GM12865 (cell line): ENCODE measurements around the gene SASS6.

Experiments used
- DNase-seq: peaks from one replicate; pipeline ENCODE4 v3.0.0; 2010; ENCODE audit warnings: low read depth
- H3K4me3 ChIP-seq: 2 replicates; pipeline ENCODE4 v1.5.1; 2011; ENCODE audit warnings: mild to moderate bottlenecking, low read depth, low read length, control low read depth
- CTCF ChIP-seq: IDR thresholded peaks from 2 replicates; pipeline ENCODE4 v1.5.1; 2011; ENCODE audit warnings: low read length, control low read depth, low read depth, inconsistent platforms; ENCODE audit not compliant: insufficient read depth; ENCODE audit errors: missing control alignments

Gene SASS6

GRCh38 chr1:100141192-100141591, 8.5 kb upstream of the SASS6 start:
- DNase-seq, result no peak
- TF ChIP-seq CTCF, result no peak
- no peak overlapping the region for H3K4me3 ChIP-seq

- no peak for TF ChIP-seq CTCF
- DNase-seq, result no peak
- no peak overlapping the region for H3K4me3 ChIP-seq
These were observed 4.9 kb upstream of the SASS6 start for GRCh38 chr1:100137602-100138001.

GRCh38 chr1:100134872-100135271, 2.1 kb upstream of the SASS6 start:
- TF ChIP-seq CTCF, result peak; percentile 11
- DNase-seq, result peak; percentile 9
- H3K4me3 ChIP-seq, result no peak overlapping the region

GRCh38 chr1:100131623-100132022, 1.1 kb downstream of the SASS6 start:
- H3K4me3 ChIP-seq, result peak overlapping the region; percentile 100
- TF ChIP-seq CTCF, result no peak
- no peak for DNase-seq

GRCh38 chr1:100130552-100131077, 2.1 kb downstream of the SASS6 start:
- peak; percentile 60 for DNase-seq
- TF ChIP-seq CTCF, result no peak
- H3K4me3 ChIP-seq, result peak overlapping the region; percentile 100

- no peak for DNase-seq
- no peak overlapping the region for H3K4me3 ChIP-seq
- no peak for TF ChIP-seq CTCF
These were observed 5.5 kb downstream of the SASS6 start for GRCh38 chr1:100127226-100127625.

- no peak for TF ChIP-seq CTCF
- DNase-seq, result no peak
- H3K4me3 ChIP-seq, result no peak overlapping the region
These were observed 10.6 kb downstream of the SASS6 start for GRCh38 chr1:100122177-100122576.
